ENCODE measurements around the gene SCAF8.

Gene SCAF8

DNA sequence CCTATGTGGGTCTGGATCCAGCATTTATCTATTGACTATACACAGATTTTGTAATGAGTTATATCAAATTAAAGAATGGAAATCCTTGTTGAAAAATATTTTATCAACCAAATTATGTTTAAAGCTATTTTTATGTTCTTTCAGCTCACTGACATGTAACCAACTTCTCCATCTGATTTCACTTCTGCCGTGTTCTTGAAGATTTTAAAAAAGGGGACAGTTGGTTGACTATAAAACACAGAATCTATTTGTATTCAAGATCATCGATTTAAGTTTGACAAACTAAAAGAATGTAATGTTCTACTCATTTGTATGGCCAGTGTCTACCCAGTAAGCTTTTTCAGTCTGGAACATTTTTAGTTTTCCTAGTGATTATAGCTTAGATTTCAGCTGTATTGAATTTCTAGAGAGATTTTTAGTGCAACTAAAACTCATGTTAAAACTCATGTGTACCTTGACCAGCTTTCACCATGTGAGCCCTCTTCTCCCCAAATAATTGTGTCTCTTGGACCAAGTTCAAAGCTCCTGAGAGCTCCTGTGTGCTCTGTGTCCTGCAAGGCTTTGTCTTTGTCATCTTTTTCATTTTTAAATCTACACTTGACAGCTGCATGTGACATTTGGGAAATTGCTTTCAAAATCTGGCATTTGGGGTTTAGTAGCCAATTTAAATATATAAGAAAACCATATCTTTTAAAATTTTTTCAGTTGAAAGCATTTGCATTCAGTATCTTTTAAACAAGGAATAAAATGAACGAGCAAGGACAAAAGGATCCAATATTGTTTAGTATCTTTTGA is 143.5 kb downstream of the SCAF8 start:
- no peak for TF ChIP-seq JUND (IDR thresholded peaks at IDR 0.05; ENCODE audit: low read depth)
- in situ Hi-C loops (cut with HindIII; ENCODE audit: low pct_unique_long_range_greater_than_20kb, low sequenced_read_pairs), result no loop called here
- no peak for DNase-seq (ENCODE audit: low read depth in 1 of 2, low spot score in 1 of 2)

DNA sequence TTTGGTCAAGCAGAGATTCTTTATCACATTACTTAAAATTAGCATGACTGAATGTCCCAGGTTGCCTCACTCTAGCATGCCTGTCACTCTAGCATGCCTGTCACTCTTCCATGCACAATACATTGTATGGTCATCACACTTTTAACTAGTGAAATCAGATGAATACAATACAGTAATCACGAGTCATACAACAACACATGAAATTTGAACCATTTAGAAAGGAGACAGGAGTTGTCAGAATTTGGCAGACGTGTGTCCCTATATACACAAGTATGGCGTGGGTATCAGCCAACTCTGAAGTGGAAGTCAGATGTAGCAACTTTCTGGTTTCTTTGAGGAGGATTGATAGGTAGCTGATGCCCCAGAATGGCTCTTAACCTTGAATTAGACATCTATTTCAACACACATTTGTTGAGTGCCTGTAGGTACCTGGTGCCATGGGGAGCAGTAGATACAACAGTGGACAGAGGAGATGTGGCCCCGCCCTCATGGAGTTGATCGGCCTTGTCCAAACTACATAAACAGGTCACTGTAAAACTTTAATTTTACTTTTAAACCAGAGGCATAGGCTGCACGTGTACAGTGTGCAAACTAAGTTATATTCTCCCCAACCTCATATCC is 145.8 kb downstream of the SCAF8 start:
- no peak for DNase-seq (ENCODE audit: low read depth in 1 of 2, low spot score in 1 of 2)
- TF ChIP-seq JUND (IDR thresholded peaks at IDR 0.05; ENCODE audit: low read depth), result no peak
- in situ Hi-C loops (cut with HindIII; ENCODE audit: low pct_unique_long_range_greater_than_20kb, low sequenced_read_pairs), result no loop called here

- peak in 1 of 2 experiments; percentile 41 for DNase-seq (ENCODE audit: low read depth in 1 of 2, low spot score in 1 of 2)
- in situ Hi-C loops (cut with HindIII; ENCODE audit: low pct_unique_long_range_greater_than_20kb, low sequenced_read_pairs), result no loop called here
Measured at GRCh38 chr6:154882107-154882506, 148.9 kb downstream of the SCAF8 start.

More at GRCh38 chr6:154882107-154882506, 148.9 kb downstream of the SCAF8 start:
- no peak for TF ChIP-seq JUND (IDR thresholded peaks at IDR 0.05; ENCODE audit: low read depth)
